Measurements from ENCODE around the gene UBL5.
"Not testable (repeated sequence)": the region's sequence is repeated elsewhere in the genome, so short reads cannot be mapped to it uniquely, and the experiment has no call there.

Gene UBL5

DNA sequence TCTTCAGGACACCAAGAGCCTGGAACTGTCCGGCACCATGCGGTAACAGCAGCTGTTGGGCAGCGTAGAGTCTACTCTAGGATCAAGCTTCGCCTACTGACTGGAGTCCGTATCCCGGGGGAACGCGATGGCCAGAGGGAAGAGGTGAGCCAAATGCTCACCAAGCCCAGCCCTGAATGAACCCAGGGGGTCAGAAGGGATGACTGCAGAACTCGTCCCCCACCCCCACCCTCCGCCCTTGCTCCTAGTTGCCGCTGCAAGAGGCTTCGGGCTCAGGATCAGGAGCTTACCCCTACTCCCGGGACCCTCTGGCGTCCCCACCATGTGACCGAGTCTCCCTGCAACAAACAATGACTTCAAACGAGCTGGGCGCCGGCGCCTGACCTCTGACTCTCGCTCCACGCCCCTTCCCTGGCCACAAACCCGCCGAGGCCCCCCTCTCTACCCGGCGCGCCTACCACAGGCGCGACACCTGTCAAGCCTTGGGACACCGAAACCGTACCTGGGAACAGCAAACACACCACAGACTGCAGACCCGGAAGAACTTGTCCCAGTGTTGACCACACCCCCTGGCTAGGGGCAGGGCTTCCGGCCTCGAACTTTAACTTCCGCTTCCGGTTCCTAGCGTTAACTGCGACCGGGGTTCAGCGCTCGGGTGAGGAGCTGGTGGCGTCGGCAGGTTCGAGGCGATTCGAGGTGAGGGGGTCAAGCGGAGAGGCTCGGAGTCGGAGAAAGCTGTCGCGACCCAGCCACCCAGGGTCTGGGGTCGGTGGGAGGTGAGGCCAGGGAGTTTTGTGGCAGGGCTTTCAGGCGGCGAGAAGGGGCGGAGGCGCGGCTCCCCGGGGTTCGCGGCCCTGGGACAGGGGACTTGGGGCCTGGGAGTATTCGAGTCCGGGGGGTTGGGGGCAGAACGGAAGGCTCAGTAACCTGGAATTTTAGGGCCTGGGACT, at the start of gene UBL5:
UBL5 (plus strand) TSS at position 630 of the 950 bp plus-strand sequence. CDS start 420 bp downstream, outside the sequence.
- peak; percentile 20 for DNase-seq

DNA sequence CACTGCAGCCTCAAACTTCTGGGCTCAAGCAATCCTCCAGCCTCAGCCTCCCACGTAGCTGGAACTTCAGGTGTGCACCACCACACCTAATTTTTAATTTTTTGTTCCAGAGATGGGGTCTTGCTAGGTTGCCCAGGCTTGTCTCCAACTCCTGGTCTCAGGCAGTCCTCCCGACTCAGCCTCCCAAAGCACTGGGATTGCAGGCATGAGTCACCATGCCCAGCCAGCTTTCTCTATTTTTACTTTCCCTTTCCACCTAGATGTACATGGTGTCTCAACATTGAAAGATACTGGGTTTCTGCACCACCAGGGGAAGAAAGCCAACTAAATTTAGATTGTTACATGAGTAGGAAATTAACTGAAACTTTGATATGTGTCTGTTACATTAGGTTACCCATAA, 45.4 kb upstream of the UBL5 start:
- DNase-seq, result no peak

DNA sequence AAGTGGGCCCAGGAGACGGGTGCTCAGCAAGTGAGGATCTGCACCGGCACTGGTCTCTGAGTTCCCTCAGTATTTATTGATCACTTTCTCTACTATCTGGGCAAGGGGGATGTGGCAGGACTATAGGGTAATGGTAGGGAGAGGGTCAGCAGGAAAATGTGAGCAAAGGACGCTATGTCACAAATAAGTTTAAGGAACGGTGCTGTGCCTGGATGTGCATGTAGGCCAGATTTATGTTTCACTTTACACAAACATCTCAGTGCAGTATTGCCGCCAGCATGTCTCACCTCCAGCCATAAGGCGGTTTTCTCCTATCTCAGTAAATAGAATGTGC, 43.6 kb upstream of the UBL5 start:
- DNase-seq, result not testable (repeated sequence)

DNA sequence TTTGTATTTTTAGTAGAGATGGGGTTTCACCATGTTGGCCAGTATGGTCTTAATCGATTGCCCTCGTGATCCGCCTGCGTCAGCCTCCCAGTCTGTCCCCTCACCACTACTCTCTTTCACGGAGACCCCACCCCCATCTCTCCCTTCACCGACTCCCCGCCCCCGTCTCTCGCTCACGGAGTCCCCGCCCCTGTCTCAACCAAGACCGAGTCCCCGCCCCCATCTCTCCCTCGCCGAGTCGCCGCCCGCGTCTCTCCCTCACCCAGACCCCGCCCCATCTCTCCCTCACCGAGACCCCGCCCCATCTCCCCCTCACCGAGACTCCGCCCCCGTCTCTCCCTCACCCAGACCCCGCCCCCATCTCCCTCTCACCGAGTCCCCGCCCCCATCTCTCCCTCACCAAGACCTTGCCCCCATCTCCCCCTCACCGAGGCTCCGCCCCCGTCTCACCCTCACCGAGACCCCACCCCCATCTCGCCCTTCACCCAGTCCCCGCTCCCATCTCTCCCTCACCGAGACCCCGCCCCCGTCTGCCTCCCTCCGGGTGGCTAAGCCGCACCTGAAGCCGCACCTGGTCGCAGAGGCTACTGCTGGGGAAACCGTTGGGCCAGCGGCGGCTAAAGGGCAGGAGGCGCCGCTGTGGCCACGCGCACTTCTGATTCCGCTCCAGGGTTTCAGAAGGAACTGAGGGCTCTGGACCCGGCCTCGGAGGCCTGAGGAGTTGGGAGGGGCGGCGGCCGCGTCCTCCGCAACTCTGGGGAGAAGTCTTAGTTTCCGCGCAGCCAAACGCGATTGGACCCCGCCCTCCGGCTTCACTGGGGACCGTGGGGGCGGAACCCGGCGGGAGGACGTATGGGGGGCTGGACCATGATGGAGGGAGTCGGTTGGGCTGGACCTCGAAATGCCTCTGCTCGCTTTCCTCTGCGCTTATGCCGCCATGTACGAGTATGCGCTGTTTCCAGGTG, 42.1 kb upstream of the UBL5 start:
- DNase-seq, result peak; percentile 46

DNA sequence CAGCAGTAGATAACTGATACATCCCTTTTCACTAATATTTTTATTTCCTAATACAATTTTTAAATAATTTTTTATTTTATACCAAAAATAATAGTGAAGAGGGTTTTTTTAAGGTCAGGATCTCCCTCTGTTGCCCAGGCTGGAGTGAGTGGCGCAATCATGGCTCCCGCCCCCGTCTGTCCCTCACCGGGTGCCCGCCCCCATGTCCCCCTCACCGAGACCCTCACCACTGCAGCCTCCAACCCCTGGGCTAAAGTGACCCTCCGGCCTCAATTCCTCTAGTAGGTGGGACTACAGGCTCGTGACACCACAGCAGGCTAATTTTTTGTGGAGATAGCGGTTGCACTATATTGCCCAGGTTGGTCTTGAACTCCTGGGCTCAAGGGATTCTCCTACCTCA, 41.4 kb upstream of the UBL5 start:
- DNase-seq, result no peak

DNA sequence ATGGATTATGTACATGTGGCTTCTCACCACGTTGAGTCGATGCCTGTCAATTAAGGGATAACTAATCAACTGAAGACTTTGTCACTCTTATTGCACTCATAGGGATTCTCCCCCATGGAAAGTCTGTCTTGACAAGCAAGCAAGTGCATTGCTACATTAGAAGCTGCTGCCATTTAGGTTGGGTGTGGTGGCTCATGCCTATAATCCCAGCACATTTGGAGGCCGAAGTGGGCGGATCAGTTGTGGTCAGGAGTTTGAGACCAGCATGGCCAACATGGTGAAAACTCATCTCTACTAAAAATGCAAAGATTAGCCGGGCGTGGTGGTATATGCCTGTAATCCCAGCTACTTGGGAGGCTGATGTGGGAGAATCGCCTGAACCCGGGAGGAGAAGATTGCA, 40.9 kb upstream of the UBL5 start:
- no peak for DNase-seq

DNA sequence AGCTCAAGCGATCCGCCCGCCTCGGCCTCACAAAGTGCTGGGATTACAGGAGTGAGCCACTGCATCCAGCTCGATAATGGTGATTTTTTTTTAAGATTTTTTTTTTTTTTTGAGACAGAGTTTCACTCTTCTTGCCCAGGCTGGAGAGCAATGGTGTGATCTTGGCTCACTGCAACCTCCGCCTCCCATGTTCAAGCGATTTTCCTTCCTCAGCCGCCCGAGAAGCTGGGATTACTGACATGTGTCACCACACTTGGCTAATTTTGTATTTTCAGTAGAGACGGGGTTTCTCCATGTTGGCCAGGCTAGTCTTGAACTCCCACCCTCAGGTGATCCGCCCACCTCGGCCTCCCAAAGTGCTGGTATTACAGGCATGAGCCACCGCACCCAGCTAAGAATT, 39.1 kb upstream of the UBL5 start:
- not testable (repeated sequence) for DNase-seq

DNA sequence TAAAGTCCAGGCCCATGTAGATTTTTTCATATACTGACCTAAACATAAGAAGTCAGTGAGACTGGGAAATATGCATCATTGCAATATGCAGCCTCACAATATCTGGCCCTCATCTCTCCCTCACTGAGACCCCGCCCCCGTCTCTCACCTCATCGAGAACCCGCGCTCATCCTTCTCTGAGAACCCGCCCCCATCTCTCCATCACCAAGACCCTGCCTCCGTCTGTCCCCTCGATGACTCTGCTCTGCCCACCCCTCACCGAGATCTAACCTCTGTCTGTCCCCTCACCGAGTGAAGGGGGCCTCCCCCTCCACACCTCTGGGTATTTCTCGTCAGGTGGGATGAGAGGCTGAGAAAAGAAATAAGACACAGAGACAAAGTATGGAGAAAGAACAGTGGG, 38.7 kb upstream of the UBL5 start:
- no peak for DNase-seq

DNA sequence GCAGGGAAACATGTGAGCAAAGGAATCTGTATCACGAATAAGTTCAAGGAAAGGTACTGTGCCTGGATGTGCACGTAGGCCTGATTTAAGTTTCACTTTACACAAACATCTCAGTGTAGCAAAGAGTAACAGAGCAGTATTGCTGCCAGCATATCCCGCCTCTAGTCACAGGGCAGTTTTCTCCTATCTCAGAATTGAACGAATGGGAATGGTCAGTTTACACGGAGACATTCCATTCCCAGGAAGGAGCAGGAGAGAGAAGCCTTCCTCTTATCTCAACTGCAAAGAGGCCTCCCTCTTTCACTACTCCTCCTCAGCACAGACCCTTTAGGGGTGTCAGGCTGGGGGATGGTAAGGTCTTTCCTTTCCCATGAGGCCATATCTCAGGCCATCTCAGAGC, 38.1 kb upstream of the UBL5 start:
- DNase-seq, result not testable (repeated sequence)

DNA sequence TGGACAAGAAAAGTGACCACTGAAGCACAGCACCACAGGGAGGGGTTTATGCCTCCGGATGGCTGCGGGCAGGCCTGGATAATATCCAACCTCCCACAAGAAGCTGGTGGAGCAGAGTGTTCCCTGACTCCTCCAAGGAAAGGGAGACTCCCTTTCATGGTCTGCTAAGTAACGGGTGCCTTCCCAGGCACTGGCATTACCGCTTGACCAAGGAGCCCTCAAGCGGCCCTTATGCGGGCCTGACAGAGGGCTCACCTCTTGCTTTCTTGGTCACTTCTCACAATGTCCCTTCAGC, 36.7 kb upstream of the UBL5 start:
- not testable (repeated sequence) for DNase-seq

DNA sequence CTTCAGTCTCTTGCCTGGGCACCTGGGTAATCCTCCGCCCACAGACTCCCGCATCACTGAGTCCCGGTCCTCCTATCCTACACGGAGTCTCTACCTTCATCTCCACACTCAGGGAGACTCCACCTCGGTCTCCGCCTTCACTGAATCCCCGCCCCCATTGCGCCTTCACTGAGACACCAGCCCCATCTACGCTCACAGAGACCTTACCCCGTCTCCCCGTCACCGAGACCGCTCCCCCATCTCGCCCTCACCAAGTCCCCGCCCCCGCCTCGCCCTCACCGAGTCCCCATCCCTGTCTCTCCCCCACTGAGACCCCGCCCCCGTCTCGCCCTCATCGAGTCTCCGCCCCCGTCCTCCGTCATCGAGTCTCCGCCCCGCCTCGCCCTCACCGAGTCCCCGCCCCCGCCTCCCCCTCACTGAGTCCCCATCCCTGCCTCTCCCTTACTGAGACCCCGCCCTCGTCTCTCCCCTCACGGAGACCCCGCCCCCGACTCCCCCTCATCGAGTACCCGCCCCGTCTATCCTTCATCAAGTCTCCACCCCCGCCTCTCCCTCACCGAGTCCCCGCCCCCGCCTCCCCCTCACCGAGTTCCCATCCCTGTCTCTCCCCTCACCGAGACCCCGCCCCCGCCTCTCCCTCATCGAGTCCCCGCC, 36.0 kb upstream of the UBL5 start:
- no peak for DNase-seq

DNA sequence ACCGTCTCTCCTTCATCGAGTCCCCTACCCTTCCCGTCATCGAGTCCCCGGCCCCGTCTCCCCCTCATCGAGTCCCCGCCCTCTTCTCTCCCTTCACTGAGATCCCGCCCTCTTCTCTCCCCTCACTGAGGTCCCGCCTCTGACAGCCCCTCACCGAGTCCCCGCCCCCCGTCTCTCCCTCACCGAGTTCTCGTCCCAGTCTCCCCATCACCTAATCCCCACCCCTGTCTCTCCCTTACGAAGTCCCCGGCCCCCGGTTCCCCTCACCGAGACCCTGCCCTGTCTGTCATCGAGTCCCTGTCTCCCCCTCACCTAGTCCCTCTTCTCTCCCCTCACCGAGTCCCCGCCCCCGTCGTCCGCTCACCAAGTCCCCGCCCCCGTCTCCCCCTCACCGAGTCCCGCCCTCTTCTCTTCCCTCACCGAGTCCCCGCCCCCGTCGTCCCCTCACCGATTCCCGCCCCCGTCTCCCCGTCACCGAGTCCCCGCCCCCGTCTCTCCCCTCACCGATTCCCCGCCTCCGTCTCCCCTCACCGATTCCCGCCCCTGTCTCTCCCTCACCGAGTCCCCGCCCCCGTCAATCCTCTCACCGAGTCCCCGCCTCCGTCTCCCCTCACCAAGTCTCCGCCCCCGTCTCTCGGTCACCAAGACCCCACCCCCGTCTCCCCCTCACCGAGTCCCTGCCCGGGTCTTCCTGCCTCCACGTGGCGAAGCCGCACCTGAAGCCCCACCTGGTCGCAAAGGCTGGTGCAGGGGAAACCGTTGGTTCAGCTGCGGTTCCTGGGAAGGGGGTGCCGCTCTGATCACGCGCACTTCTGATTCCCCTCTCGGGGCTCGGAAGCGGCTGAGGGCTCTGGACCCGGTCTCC, 35.3 kb upstream of the UBL5 start:
- DNase-seq, result no peak

DNA sequence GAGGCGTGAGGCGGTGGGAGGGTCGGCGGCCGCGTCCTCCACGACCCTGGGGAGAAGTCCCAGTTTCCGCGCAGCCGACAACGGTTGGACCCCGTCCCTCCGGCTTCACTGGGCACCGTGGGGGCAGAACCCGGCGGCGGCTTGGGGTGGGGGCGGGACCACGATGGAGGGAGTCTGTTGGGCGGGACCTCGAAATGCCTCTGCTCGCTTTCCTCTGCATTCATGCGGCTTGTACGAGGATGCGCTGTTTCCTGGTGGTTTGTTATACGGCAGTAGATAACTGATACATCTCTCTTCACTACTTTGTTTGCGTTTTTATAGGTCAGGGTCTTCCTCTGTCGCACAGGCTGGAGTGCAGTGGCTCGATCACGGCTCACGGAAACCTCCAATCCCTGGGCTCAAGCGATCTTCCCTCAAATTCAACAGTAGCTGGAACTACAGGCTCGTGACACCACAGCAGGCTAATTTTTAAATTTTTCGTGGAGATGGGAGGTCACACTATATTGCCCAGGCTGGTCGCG, 34.6 kb upstream of the UBL5 start:
- DNase-seq, result no peak

DNA sequence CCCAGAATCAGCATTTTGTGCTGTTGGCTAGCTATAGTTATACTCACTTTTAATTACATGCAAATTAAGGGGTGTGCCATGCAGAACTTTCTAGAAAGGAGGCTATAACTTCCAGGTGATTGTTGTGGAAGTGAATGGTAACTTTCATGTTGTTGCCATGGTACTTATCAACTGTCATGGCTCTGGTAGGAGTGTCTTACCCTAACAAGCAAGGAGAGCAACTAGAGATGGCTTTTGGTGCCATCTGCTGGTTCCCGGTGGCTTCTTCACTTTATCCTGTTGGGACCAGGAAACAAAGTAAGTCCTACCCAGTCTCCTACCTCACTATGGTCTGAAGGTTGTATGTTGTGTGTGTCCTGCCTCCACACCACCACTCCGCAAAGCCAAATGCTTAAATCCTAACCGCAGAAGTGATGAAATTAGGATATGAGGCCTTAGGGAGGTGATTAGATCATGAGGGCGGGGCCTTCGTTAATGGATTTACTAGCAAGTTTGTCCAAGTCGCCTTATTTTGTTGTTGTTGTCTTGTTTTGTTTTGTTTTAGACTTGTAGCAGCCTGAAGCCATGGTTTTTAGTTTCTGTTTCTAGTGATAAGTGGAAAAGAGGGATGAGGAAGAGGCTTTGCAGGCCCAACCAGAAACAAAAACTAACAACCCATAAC, 31.5 kb upstream of the UBL5 start:
- peak; percentile 23 for DNase-seq

DNA sequence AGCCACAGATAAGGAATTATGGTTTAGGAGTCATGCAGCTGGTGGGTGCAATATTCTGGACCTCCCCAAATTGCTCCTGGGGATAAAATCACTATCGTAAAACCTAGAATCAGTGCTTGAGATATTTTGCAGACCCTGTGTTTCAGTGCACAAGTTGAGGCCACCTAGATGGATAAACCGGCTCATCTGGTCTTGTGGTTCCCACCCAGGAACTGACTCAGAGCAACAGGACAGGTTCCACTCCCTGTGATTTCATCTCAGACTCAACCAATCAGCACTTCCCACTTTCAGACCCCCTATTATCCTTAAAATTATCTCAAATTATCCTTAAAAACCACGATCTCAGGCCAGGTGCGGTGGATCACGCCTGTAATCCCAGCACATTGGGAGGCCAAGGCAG, 29.8 kb upstream of the UBL5 start:
- no peak for DNase-seq

DNA sequence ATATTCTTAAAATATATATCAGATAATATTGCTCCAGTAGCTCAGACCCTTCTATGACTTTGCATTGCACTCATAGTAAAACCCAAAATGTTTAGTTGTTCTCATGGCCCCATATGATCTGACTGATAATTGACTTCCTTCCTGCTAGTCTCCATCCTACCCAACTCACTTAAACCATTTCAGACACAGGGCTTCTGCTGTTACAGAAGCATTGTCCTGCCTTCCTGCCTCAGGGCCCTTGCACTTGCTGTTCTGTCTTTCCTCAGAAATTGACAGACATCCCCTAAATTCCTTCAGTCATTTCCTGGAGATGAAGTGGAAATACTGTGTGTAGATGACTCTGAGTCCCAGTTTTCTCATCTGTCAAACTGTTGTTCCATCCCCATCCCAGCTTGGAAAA, 28.6 kb upstream of the UBL5 start:
- DNase-seq, result no peak

DNA sequence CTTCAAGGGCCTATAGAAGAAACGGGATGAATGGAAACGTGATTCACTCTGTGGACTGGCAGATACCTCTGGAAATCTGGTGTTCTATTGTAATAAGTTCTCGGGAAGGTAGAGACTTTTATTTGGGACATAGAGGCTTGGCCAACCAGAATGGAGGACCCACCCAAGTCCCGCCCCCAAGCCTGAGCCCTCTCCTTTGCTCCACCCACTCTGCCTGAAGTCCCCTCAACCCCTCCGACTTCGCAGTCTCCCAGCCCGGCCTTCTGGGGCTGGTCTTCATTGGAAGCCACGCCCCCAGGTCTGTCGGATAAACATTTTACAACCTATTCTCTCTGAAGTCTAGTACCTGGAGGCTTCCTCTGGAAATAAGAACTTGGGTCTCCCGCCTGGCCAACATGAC, 25.7 kb upstream of the UBL5 start:
- no peak for DNase-seq

DNA sequence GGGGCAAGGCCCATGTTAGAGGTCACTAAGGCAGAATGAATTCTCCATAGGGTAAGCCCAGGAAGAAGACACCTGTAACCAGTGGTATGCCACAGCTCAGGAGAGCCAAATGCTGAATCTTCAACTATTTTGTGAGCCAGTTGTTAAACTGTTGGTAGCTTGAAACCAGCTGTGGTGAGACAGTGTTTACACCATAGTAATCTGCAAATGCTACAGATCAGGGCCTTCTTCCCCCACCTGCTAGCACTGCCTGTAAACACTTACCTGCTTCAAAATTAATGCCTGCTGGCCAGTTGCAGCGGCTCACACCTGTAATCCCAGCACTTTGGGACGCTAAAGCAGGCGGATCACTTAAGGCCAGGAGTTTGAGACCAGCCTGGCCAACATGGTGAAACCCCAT, 20.9 kb upstream of the UBL5 start:
- no peak for DNase-seq

DNA sequence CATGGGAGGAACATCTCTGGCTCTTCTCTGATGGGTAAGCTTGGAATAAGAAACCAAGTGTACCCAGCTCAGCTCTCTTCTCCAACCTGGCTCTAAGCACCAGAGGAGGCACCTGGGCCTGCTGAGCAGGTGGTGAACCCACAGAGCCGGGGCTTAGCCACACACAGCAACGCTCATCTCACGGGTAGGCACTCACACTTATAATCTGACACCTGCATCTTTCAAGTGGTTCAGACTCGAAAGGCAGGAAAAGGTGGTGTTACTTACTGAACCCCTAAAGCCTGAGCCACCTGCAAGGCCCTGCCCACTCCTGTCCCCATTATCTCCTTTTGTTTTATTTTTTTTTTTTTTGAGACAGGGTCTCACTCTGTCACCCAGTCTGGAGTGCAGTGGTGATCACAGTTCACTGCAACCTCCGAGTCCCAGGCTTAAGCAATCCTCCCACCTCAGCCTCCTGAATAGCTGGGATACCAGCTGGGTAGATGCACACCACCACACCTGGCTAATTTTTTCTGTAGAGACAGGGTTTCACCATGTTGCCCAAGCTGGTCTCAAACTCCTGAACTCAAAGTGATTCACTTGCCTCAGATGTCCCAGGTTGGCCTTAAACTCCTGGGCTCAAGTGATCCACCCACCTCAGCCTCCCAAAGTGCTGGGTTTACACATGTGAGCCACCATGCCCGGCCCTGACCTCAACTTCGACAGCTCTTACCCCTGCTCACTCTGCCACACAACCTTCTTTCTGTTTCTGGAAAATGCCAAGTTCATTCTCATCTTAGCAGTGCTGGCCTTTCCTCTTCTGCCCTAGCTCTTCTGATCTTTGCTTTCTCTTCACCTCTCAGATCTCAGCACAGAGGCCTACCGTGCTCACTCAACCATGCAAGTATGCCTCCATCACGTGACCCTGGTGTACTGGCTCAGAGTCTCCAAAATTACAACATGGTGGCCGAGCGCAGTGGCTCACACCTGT, 18.6 kb upstream of the UBL5 start:
- DNase-seq, result no peak

DNA sequence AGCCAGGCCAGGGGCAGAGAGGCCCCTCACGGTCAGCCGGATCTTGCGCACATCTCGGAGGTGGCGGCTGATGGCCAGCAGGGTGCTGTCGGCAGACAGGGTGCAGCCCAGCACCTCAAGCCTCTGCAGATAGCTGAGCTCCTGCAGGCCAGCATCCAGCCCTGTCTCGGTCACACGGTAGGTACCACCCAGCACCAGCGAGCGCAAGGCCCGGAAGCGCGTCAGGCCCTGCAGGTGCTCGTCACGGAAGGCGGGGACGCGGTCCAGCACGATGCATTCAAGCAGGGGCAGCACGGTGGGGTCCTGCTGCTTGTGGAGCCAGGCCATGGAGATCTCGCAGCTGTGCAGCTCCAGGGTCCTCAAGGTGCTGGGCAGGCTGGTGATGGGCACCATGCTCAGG, 16.6 kb upstream of the UBL5 start:
- DNase-seq, result no peak

All from NCI-H187 treated with DMSO at 0.1 percent for 48 hours (cell line).